Right lobe of liver (tissue), 6 donors: ENCODE measurements around the gene RSPH6A. TPM values are rescaled to one million over a fixed set of nuclear protein-coding genes. Genes with fewer than 3 reads are reported as not detected.

Experiments
- ATAC-seq, 4 donors: fragments of 200-7000 bp; cut with Tn5 transposase; one replicate each; pipeline ENCODE4 v1.9.1; 2020; ENCODE audit warnings: mild to moderate bottlenecking in 4 of 4, moderate library complexity in 4 of 4
- DNase-seq, 3 donors: peaks; one replicate each; pipeline ENCODE4 v3.0.0-alpha.2; 2020
- H3K27ac ChIP-seq, 3 donors: fragments of 200-600 bp; one replicate each; pipeline ENCODE4 v1.8.0; 2022
- H3K27me3 ChIP-seq, 2 donors: fragments of 200-600 bp; one replicate each; pipeline ENCODE4 v1.8.0; 2022
- H3K36me3 ChIP-seq, 4 donors: fragments of 200-600 bp; sonication (generic) in 1 of 4; one replicate each; pipeline versions ENCODE4 v1.5.1 to v1.8.0; 2017 to 2022; ENCODE audit warnings: control low read depth in 1 of 4
- H3K4me1 ChIP-seq, 4 donors: fragments of 200-600 bp; sonication (generic) in 1 of 4; one replicate each; pipeline versions ENCODE4 v1.5.1 to v1.8.0; 2017 to 2022; ENCODE audit warnings: control low read depth in 1 of 4
- H3K4me3 ChIP-seq, 3 donors: fragments of 200-600 bp; one replicate each; pipeline ENCODE4 v1.8.0; 2022
- H3K9me3 ChIP-seq, 4 donors: fragments of 200-600 bp; sonication (generic) in 1 of 4; one replicate each; pipeline versions ENCODE4 v1.5.1 to v1.8.0; 2017 to 2022; ENCODE audit warnings: control low read depth in 1 of 4
- CTCF ChIP-seq, 4 donors: fragments of 200-600 bp in 3 of 4; fragments of 450-650 bp in 1 of 4; IDR thresholded peaks; one replicate each; pipeline versions ENCODE4 v1.5.1 to v1.8.0; 2016 to 2022; ENCODE audit warnings: antibody characterized with exemption in 4 of 4, mild to moderate bottlenecking in 2 of 4
- POLR2A ChIP-seq: fragments of 450-650 bp; IDR thresholded peaks from one replicate; pipeline ENCODE4 v1.6.1; 2017; ENCODE audit warnings: antibody characterized with exemption, mild to moderate bottlenecking
- WGBS: methylation state at CpG from one replicate; pipeline ENCODE4 v1.1.6; 2018; ENCODE audit warnings: low coverage, low lambda C conversion rate; ENCODE audit not compliant: insufficient coverage; ENCODE audit errors: missing lambda C conversion rate; 5-methylcytosine and 5-hydroxymethylcytosine counted together
- intact Hi-C, 2 donors: fragments of 100-400 bp; cut with DNase I; formaldehyde crosslinking; loops; one replicate each; pipeline versions ENCODE4 v1.11.2 to v1.14.1; 2022
- total RNA-seq, 6 experiments: library from RNA; depleted of rRNA in 2 of 6; stranded (reverse); fragments of >200 nt in 2 of 6; fragmentation: NEBNext Ultra II Directional in 3 of 6; extraction: Animal tissue kit (Norgen Biotek cat#: 25700) in 3 of 6; gene quantifications; one replicate each; pipeline versions ENCODE4 v1.1.0 to v1.2.4, GENCODE V29; 2016 to 2023
- donor health status: DM: no; HTN: yes; CAD: no.
- donor health status: DM: no; HTN: no; CAD: no.
- donor health status: DM: no; HTN: no; CAD: no.
- donor health status: DM: no; HTN: yes; CAD: no.
- donor health status: DM: no; HTN: yes; CAD: no.

RSPH6A gene
- total RNA-seq, 6 experiments from 2014 or later = not detected

GRCh38 chr19:45852983-45853382 lies 37.9 kb upstream of the RSPH6A start:
- no peak for TF ChIP-seq POLR2A
- TF ChIP-seq CTCF (IDR thresholded peaks at IDR 0.05) = no peak
- no peak overlapping the region for H3K27ac ChIP-seq
- H3K27me3 ChIP-seq = no peaks in the 10 kb centered on the region
- no peak overlapping the region for H3K4me3 ChIP-seq
- ATAC-seq = no peak
- 73% methylated on average over 4 of the region's 7 CpGs for WGBS
- DNase-seq = peak in 1 of 3 donors; percentile 37
- no peaks in the 10 kb centered on the region for H3K4me1 ChIP-seq
- intact Hi-C loops = no loop called here
- H3K36me3 ChIP-seq = peaks cover 6 to 64% (median 22%) of the 10 kb centered on the region in 4 donors
- no peaks in the 10 kb centered on the region for H3K9me3 ChIP-seq

- DNase-seq (peak in 1 of 3 donors; percentile 35), ATAC-seq (no peak)
- Histone ChIP-seq H3K9me3 (no peaks in the 10 kb centered on the region), H3K4me1 (no peaks in the 10 kb centered on the region), H3K27ac (no peak overlapping the region), H3K27me3 (no peaks in the 10 kb centered on the region), H3K4me3 (no peak overlapping the region), H3K36me3 (peaks cover 6 to 72% (median 28%) of the 10 kb centered on the region in 4 donors)
- intact Hi-C loops = no loop called here
- WGBS = 94% methylated on average over 9 of the region's 10 CpGs
- TF ChIP-seq CTCF (IDR thresholded peaks at IDR 0.05) (no peak), POLR2A (no peak)
These were observed 37.1 kb upstream of the RSPH6A start for GRCh38 chr19:45852145-45852750.

GRCh38 chr19:45848922-45849321 lies 33.8 kb upstream of the RSPH6A start:
- ATAC-seq (no peak), DNase-seq (no peak)
- H3K27me3 ChIP-seq = no peaks in the 10 kb centered on the region
- no peaks in the 10 kb centered on the region for H3K9me3 ChIP-seq
- no peaks in the 10 kb centered on the region for H3K4me1 ChIP-seq
- TF ChIP-seq POLR2A (no peak), CTCF (IDR thresholded peaks at IDR 0.05) (peak in 1 of 4 donors; percentile 19)
- no peak overlapping the region for H3K4me3 ChIP-seq
- intact Hi-C loops = no loop called here
- no peak overlapping the region for H3K27ac ChIP-seq
- H3K36me3 ChIP-seq = peaks cover 6 to 94% (median 38%) of the 10 kb centered on the region in 4 donors
- 87% methylated on average over 3 of the region's 4 CpGs for WGBS

GRCh38 chr19:45847663-45848062 lies 32.6 kb upstream of the RSPH6A start:
- Histone ChIP-seq H3K4me1 (no peaks in the 10 kb centered on the region), H3K9me3 (no peaks in the 10 kb centered on the region), H3K4me3 (no peak overlapping the region), H3K36me3 (peaks cover 6 to 96% (median 46%) of the 10 kb centered on the region in 4 donors), H3K27ac (no peak overlapping the region), H3K27me3 (no peaks in the 10 kb centered on the region)
- intact Hi-C loops = no loop called here
- no peak for TF ChIP-seq CTCF (IDR thresholded peaks at IDR 0.05)
- TF ChIP-seq POLR2A = no peak
- ATAC-seq (no peak), DNase-seq (peak in 1 of 3 donors; percentile 24)
- WGBS = 91% methylated on average over 8 of the region's 13 CpGs
